IgD-negative memory B cell (primary cell): ENCODE measurements around the gene EYA2. TPM values are rescaled to one million over a fixed set of nuclear protein-coding genes. Genes with fewer than 3 reads are reported as not detected.
"Not testable (repeated sequence)": the region's sequence is repeated elsewhere in the genome, so short reads cannot be mapped to it uniquely, and the experiment has no call there.

ENCODE experiments used
- H3K27ac Mint-ChIP-seq, 3 donors: one replicate each; pipeline ENCODE4 v1.8.0; 2020 to 2022; ENCODE audit warnings: mild to moderate bottlenecking in 3 of 3, mixed read lengths in 3 of 3, moderate library complexity in 1 of 3
- H3K27me3 Mint-ChIP-seq: one replicate; pipeline ENCODE4 v1.8.0; 2021; ENCODE audit warnings: mixed read lengths
- H3K36me3 Mint-ChIP-seq: one replicate; pipeline ENCODE4 v1.8.0; 2020; ENCODE audit warnings: mild to moderate bottlenecking, mixed read lengths
- H3K4me1 Mint-ChIP-seq, 3 donors: one replicate each; pipeline ENCODE4 v1.8.0; 2020 to 2022; ENCODE audit warnings: mixed read lengths in 3 of 3, mild to moderate bottlenecking in 1 of 3
- H3K4me3 Mint-ChIP-seq, 4 donors: one replicate each; pipeline ENCODE4 v1.8.0; 2020 to 2022; ENCODE audit warnings: mild to moderate bottlenecking in 4 of 4, mixed read lengths in 4 of 4, moderate library complexity in 3 of 4
- H3K9me3 Mint-ChIP-seq, 3 donors: one replicate each; pipeline ENCODE4 v1.8.0; 2020 to 2021; ENCODE audit warnings: mixed read lengths in 3 of 3, mild to moderate bottlenecking in 1 of 3
- polyA plus RNA-seq: library from polyadenylated mRNA; unstranded; fragments of 300-500 nt; fragmentation: Illumina TruSeq; gene quantifications from one replicate; pipeline ENCODE4 v1.2.3, GENCODE V29; 2021

The EYA2 gene
- polyA plus RNA-seq, 1 donor from 2014 or later: 0.11 TPM

DNA sequence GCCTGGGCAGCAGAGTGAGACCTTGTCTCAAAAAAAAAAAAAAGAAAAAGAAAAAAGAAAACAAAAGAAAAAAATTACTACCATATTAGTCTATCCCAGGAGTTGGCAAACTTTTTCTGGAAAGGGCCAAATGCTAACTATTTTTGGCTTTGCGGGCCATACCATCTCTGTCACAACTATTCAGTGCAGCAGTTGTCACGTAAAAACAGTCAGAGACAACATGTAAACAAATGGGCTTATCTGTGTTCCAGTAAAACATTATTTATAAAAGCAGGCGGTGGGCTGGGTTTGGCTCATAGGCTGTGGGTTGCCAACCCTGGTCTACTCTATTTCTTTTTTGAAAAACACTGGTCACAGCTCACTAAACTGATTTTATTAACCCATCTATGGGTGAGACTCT is 53.4 kb downstream of the EYA2 start:
- no peaks in the 10 kb centered on the region for H3K36me3 Mint-ChIP-seq
- no peak overlapping the region for H3K4me3 Mint-ChIP-seq
- peaks cover 1% of the 10 kb centered on the region for H3K27me3 Mint-ChIP-seq
- no peaks in the 10 kb centered on the region for H3K9me3 Mint-ChIP-seq
- H3K27ac Mint-ChIP-seq: no peak overlapping the region
- no peaks in the 10 kb centered on the region for H3K4me1 Mint-ChIP-seq

- no peak overlapping the region for H3K27ac Mint-ChIP-seq
- no peaks in the 10 kb centered on the region for H3K36me3 Mint-ChIP-seq
- peaks cover 0 to 2% (median 0%) of the 10 kb centered on the region in 3 donors for H3K4me1 Mint-ChIP-seq
These were observed 56.8 kb downstream of the EYA2 start for GRCh38 chr20:46951405-46951804.

GRCh38 chr20:46951840-46952497 is 57.3 kb downstream of the EYA2 start:
- peaks cover 0 to 2% (median 0%) of the 10 kb centered on the region in 3 donors for H3K4me1 Mint-ChIP-seq
- no peak overlapping the region for H3K27ac Mint-ChIP-seq
- no peaks in the 10 kb centered on the region for H3K36me3 Mint-ChIP-seq
- H3K27me3 Mint-ChIP-seq: peaks cover 1% of the 10 kb centered on the region
- H3K9me3 Mint-ChIP-seq: peaks cover 3 to 13% (median 4%) of the 10 kb centered on the region in 3 donors
- H3K4me3 Mint-ChIP-seq: no peak overlapping the region

More at GRCh38 chr20:46951405-46951804, 56.8 kb downstream of the EYA2 start:
- H3K4me3 Mint-ChIP-seq: no peak overlapping the region
- peaks cover 2 to 10% (median 3%) of the 10 kb centered on the region in 3 donors for H3K9me3 Mint-ChIP-seq
- peaks cover 1% of the 10 kb centered on the region for H3K27me3 Mint-ChIP-seq

GRCh38 chr20:46953596-46953995 is 59.0 kb downstream of the EYA2 start:
- peak overlapping the region in 1 of 3 donors; percentile 79 for H3K27ac Mint-ChIP-seq
- H3K4me1 Mint-ChIP-seq: peaks cover 0 to 2% (median 0%) of the 10 kb centered on the region in 3 donors
- no peaks in the 10 kb centered on the region for H3K36me3 Mint-ChIP-seq
- H3K27me3 Mint-ChIP-seq: no peaks in the 10 kb centered on the region
- peaks cover 3 to 18% (median 7%) of the 10 kb centered on the region in 3 donors for H3K9me3 Mint-ChIP-seq
- no peak overlapping the region for H3K4me3 Mint-ChIP-seq

GRCh38 chr20:46954490-46955038 is 59.9 kb downstream of the EYA2 start:
- no peak overlapping the region for H3K4me3 Mint-ChIP-seq
- H3K36me3 Mint-ChIP-seq: no peaks in the 10 kb centered on the region
- H3K27ac Mint-ChIP-seq: no peak overlapping the region
- H3K9me3 Mint-ChIP-seq: peaks cover 3 to 18% (median 7%) of the 10 kb centered on the region in 3 donors
- peaks cover 2% of the 10 kb centered on the region for H3K27me3 Mint-ChIP-seq
- H3K4me1 Mint-ChIP-seq: peaks cover 0 to 2% (median 0%) of the 10 kb centered on the region in 3 donors

DNA sequence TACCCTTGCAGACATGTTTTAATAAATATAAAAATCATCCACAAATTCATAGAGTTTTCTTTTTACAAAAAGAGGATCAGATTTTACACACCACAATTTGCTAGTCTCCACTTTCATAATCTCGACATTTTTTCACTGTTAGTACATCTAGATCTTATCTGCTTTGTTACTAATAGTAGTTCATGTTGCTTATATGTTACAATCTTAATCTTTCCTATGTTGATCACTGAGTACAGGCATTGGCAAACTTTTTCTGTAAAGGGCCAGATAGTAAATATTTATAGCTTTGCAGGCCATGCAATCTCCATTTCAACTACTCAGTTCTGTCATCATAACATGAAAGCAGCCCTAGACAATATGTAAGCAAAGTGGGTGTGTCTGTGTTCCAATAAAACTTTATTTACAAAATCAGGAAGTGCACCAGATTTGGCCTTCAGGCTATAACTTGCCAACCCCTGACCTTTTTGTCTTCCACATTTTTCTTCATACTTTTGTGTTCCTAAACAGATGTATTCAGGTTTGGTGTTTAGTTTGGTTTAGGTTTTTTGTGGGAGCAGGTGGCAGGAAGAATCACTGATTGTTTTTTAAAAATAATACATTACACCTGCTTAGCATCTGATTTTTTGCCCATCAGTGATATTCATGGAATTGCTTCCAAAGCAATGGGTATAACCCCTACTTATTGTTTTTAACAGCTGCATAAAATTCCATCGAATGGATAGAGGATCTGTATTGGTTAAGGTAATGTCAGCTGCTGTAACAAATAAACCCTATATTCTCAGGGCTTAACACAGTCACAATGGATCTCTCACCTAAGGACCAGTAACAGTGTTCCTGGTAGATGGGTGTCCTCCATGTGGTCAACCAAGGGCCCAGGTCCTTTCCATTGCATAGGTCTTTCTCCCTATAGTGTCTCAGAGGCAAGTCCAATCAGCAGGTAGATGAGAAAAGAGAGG is 61.2 kb downstream of the EYA2 start:
- Mint-ChIP-seq H3K27me3 (peaks cover 2% of the 10 kb centered on the region), H3K27ac (no peak overlapping the region), H3K9me3 (peaks cover 3 to 18% (median 7%) of the 10 kb centered on the region in 3 donors), H3K4me1 (peaks cover 0 to 2% (median 0%) of the 10 kb centered on the region in 3 donors), H3K4me3 (no peak overlapping the region), H3K36me3 (no peaks in the 10 kb centered on the region)

- Mint-ChIP-seq H3K27me3 (peaks cover 4% of the 10 kb centered on the region), H3K4me1 (peaks cover 0 to 2% (median 0%) of the 10 kb centered on the region in 3 donors), H3K36me3 (no peaks in the 10 kb centered on the region), H3K9me3 (peaks cover 3 to 18% (median 9%) of the 10 kb centered on the region in 3 donors), H3K4me3 (peak overlapping the region in 1 of 4 donors; percentile 20), H3K27ac (no peak overlapping the region)
These were observed 64.5 kb downstream of the EYA2 start for GRCh38 chr20:46959081-46959692.

DNA sequence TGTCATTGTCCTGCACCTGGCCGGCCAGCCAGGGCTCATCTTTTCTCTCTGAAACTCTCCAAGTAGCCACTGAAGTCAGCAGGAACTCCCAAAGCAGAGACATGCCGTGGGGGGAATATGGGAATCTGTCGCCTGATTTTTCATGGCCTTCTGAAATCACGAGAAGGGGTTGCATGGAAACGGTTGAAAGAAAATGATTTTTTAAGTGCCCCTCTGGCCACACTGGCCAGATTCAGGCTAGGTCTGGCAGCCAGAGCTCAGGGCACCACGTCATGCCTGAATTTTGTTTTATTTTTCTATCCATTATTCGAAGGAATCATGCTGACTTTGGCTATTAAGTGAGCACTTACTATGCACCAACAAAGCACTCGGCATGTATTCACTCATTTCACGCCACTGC is 65.2 kb downstream of the EYA2 start:
- Mint-ChIP-seq H3K27me3 (peaks cover 4% of the 10 kb centered on the region), H3K4me1 (peaks cover 0 to 2% (median 0%) of the 10 kb centered on the region in 3 donors), H3K4me3 (no peak overlapping the region), H3K9me3 (peaks cover 3 to 18% (median 9%) of the 10 kb centered on the region in 3 donors), H3K36me3 (no peaks in the 10 kb centered on the region), H3K27ac (no peak overlapping the region)

DNA sequence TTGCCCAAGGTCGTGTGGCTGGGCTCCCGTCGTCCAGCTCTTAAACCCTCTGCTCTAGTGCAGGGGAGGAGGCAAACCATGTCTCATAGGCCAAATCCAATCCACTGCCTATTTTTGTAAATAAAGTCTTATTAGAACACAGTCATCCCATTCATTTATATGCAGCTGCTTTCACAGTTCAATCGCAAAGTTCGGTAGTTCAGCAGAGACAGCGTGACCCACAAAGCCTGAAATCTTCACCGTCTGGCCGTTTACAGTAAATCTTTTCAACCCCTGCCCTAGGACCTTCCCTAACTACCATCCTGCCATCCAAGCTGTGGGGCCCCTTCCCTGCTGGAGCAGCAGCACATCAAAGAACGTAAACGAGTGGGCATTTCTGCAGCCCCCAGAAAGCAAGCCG is 65.9 kb downstream of the EYA2 start:
- peaks cover 0 to 2% (median 0%) of the 10 kb centered on the region in 3 donors for H3K4me1 Mint-ChIP-seq
- H3K36me3 Mint-ChIP-seq: no peaks in the 10 kb centered on the region
- no peak overlapping the region for H3K4me3 Mint-ChIP-seq
- peaks cover 4% of the 10 kb centered on the region for H3K27me3 Mint-ChIP-seq
- peaks cover 3 to 17% (median 9%) of the 10 kb centered on the region in 3 donors for H3K9me3 Mint-ChIP-seq
- H3K27ac Mint-ChIP-seq: no peak overlapping the region

GRCh38 chr20:46961968-46962367 is 67.3 kb downstream of the EYA2 start:
- not testable (repeated sequence) for H3K36me3 Mint-ChIP-seq

GRCh38 chr20:46962452-46963195 is 68.0 kb downstream of the EYA2 start:
- Mint-ChIP-seq H3K36me3 (no peaks in the 10 kb centered on the region), H3K27me3 (peaks cover 4% of the 10 kb centered on the region), H3K4me1 (peaks cover 0 to 4% (median 0%) of the 10 kb centered on the region in 3 donors), H3K9me3 (peaks cover 0 to 5% (median 3%) of the 10 kb centered on the region in 3 donors), H3K27ac (no peak overlapping the region), H3K4me3 (no peak overlapping the region)

More at GRCh38 chr20:46961968-46962367, 67.3 kb downstream of the EYA2 start:
- H3K9me3 Mint-ChIP-seq, H3K4me3 Mint-ChIP-seq, H3K4me1 Mint-ChIP-seq, H3K27me3 Mint-ChIP-seq, H3K27ac Mint-ChIP-seq: not testable (repeated sequence)

GRCh38 chr20:46963196-46963529 is 68.5 kb downstream of the EYA2 start:
- Mint-ChIP-seq H3K4me3 (no peak overlapping the region), H3K27me3 (peaks cover 4% of the 10 kb centered on the region), H3K9me3 (peaks cover 0 to 3% (median under 1%) of the 10 kb centered on the region in 3 donors), H3K36me3 (no peaks in the 10 kb centered on the region), H3K4me1 (peaks cover 0 to 4% (median 0%) of the 10 kb centered on the region in 3 donors), H3K27ac (no peak overlapping the region)

GRCh38 chr20:46963758-46964617 is 69.3 kb downstream of the EYA2 start:
- H3K27ac Mint-ChIP-seq: no peak overlapping the region
- peaks cover 0 to 3% (median 0%) of the 10 kb centered on the region in 3 donors for H3K9me3 Mint-ChIP-seq
- H3K36me3 Mint-ChIP-seq: no peaks in the 10 kb centered on the region
- no peak overlapping the region for H3K4me3 Mint-ChIP-seq
- peaks cover 6% of the 10 kb centered on the region for H3K27me3 Mint-ChIP-seq
- H3K4me1 Mint-ChIP-seq: peaks cover 0 to 4% (median 0%) of the 10 kb centered on the region in 3 donors
